Progenitor cell of endocrine pancreas (in vitro differentiated cells): ENCODE measurements around the gene CALN1. TPM values are rescaled to one million over a fixed set of nuclear protein-coding genes. Genes with fewer than 3 reads are reported as not detected.
A peak's percentile ranks its signal among the peaks of the same experiment; 100 is the strongest.

Experiments
- DNase-seq: peaks from one replicate; pipeline ENCODE4 v3.0.0; 2021; ENCODE audit warnings: low spot score; ENCODE audit not compliant: unreplicated experiment
- H3K27ac Mint-ChIP-seq: 2 replicates; pipeline ENCODE4 v1.8.0; 2021; ENCODE audit warnings: mild to moderate bottlenecking, moderate library complexity, mixed read lengths
- H3K27me3 Mint-ChIP-seq: 2 replicates; pipeline ENCODE4 v1.8.0; 2021; ENCODE audit warnings: mixed read lengths
- H3K36me3 Mint-ChIP-seq: 2 replicates; pipeline ENCODE4 v1.8.0; 2022; ENCODE audit warnings: mixed read lengths; ENCODE audit not compliant: insufficient read depth
- H3K4me1 Mint-ChIP-seq: 2 replicates; pipeline ENCODE4 v1.8.0; 2021; ENCODE audit warnings: low read depth, mixed read lengths
- H3K4me3 Mint-ChIP-seq: 2 replicates; pipeline ENCODE4 v1.8.0; 2021; ENCODE audit warnings: low read depth, mild to moderate bottlenecking, moderate library complexity, mixed read lengths
- H3K9me3 Mint-ChIP-seq: 2 replicates; pipeline ENCODE4 v1.8.0; 2021; ENCODE audit warnings: low read depth, mixed read lengths
- total RNA-seq: library from RNA; stranded (reverse); gene quantifications from 2 replicates; pipeline ENCODE4 v1.2.1, GENCODE V29; 2021
- TF ChIP-seq, protein P1 (sequence below): fragments of 200-600 bp; sonication (generic); IDR thresholded peaks from one replicate; pipeline ENCODE4 v1.5.0; 2021; ENCODE audit warnings: antibody characterized with exemption, mild to moderate bottlenecking; ENCODE audit not compliant: unreplicated experiment

The CALN1 gene
- total RNA-seq, 1 donor from 2014 or later = 0.79 TPM

DNA sequence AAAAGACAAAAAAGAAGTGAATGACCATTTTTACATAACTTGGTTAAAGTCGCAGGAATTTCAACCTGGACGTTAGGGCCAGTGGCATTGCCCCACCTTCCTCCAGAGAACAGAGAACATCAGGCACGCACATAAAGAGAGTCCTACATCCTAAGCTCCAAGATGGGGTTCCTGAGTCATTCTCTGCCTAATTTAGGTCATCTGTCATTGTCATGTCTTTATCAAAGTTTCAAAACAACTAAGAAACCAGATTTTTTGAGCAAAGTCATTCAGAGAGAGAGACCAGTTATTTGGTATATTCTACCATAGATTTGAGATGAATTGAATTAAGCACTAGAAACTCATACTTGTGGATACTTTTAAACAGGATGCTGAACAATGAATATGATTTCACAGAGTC lies 241.7 kb downstream of the CALN1 start:
- H3K4me3 Mint-ChIP-seq = no peak overlapping the region
- H3K36me3 Mint-ChIP-seq = no peaks in the 10 kb centered on the region
- TF ChIP-seq, protein P1, sequence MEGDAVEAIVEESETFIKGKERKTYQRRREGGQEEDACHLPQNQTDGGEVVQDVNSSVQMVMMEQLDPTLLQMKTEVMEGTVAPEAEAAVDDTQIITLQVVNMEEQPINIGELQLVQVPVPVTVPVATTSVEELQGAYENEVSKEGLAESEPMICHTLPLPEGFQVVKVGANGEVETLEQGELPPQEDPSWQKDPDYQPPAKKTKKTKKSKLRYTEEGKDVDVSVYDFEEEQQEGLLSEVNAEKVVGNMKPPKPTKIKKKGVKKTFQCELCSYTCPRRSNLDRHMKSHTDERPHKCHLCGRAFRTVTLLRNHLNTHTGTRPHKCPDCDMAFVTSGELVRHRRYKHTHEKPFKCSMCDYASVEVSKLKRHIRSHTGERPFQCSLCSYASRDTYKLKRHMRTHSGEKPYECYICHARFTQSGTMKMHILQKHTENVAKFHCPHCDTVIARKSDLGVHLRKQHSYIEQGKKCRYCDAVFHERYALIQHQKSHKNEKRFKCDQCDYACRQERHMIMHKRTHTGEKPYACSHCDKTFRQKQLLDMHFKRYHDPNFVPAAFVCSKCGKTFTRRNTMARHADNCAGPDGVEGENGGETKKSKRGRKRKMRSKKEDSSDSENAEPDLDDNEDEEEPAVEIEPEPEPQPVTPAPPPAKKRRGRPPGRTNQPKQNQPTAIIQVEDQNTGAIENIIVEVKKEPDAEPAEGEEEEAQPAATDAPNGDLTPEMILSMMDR = no peak
- no peak overlapping the region for H3K27ac Mint-ChIP-seq
- DNase-seq = no peak
- peaks cover 15% of the 10 kb centered on the region for H3K9me3 Mint-ChIP-seq
- no peaks in the 10 kb centered on the region for H3K4me1 Mint-ChIP-seq
- peaks cover 2% of the 10 kb centered on the region for H3K27me3 Mint-ChIP-seq

DNA sequence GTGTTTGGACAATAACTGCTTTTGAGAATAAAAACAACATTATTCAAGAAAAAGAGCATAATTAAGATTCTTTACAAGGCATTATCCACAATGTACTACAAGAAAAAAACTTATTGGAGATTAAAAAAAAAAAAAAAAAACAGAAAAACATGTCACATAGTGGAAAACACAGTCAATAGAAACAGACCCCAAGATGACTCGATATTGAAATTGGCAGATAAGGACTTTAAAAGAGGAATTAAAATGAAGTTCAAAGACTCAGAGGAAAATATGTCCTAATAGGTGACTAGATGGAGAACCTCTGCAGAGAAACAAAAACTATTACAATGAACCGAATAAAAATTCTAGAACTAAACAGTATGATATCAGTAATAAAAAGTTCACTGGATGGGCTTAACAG lies 248.9 kb downstream of the CALN1 start:
- no peak overlapping the region for H3K27ac Mint-ChIP-seq
- TF ChIP-seq, protein P1 = no peak
- H3K9me3 Mint-ChIP-seq = peaks cover 19% of the 10 kb centered on the region
- DNase-seq = no peak
- H3K36me3 Mint-ChIP-seq = no peaks in the 10 kb centered on the region
- no peaks in the 10 kb centered on the region for H3K4me1 Mint-ChIP-seq
- H3K4me3 Mint-ChIP-seq = no peak overlapping the region
- H3K27me3 Mint-ChIP-seq = peaks cover 6% of the 10 kb centered on the region

DNA sequence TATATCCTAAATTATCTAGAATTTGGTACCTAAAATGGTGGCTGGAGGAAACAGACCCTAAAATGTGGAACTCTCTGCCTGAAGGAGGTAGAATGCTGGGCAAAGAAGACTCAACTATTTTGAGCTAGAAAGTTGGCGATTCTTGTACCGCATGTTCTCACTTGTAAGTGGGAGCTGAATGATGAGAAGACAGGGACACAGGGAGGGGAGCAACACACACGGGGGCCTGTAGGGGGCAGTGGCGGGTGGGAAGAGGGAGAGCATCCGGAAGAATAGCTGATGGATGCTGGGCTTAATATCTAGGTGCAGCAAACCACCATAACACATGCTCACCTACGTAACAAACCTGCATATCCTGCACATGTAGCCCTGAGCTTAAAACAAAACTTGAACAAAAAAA lies 250.6 kb downstream of the CALN1 start:
- peaks cover 20% of the 10 kb centered on the region for H3K27me3 Mint-ChIP-seq
- H3K4me3 Mint-ChIP-seq = no peak overlapping the region
- TF ChIP-seq, protein P1 = peak; percentile 10
- no peaks in the 10 kb centered on the region for H3K36me3 Mint-ChIP-seq
- H3K4me1 Mint-ChIP-seq = no peaks in the 10 kb centered on the region
- peaks cover 19% of the 10 kb centered on the region for H3K9me3 Mint-ChIP-seq
- H3K27ac Mint-ChIP-seq = no peak overlapping the region
- no peak for DNase-seq

DNA sequence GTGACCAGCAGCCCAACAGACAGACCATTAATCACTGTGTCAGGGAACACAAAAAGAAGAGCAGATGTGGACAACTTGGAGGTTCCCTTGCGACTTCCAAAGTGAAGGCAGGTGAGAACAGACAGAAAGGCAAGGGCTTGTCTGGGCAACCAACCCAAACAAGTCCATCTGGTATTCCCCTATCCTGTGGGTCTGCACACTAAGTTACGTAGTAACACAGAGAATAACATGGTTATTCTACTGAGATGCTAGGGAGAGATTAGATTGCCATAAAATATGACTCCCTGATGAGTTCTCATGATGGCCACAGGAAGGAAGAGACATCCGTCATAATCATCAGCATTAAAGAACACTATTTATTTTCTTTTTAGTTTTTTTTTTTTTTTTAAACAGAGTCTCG lies 252.2 kb downstream of the CALN1 start:
- no peak overlapping the region for H3K4me3 Mint-ChIP-seq
- no peak for DNase-seq
- H3K27me3 Mint-ChIP-seq = peaks cover 33% of the 10 kb centered on the region
- H3K27ac Mint-ChIP-seq = no peak overlapping the region
- no peaks in the 10 kb centered on the region for H3K4me1 Mint-ChIP-seq
- TF ChIP-seq, protein P1 = no peak
- H3K36me3 Mint-ChIP-seq = no peaks in the 10 kb centered on the region
- peaks cover 19% of the 10 kb centered on the region for H3K9me3 Mint-ChIP-seq

DNA sequence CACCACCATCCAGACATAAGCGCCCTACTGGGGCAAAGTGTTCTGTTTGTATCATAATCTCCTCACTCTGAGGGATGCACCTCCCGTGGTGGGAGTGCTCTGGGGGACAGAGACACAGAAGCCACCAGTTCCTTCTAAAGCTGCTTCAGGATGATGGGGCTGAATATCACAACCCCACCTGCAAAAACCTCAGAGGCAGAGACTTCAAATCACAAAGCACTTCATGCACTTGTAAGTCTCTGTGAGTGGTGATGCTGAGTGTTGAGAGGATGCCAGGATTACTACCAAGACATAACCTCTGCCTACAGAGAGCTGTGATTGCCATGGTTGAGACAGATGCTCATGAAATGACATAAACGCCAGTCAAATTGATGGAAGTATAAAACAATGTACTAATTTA lies 255.5 kb downstream of the CALN1 start:
- H3K36me3 Mint-ChIP-seq = no peaks in the 10 kb centered on the region
- H3K4me3 Mint-ChIP-seq = no peak overlapping the region
- H3K27me3 Mint-ChIP-seq = peaks cover 44% of the 10 kb centered on the region
- TF ChIP-seq, protein P1 = no peak
- peaks cover 10% of the 10 kb centered on the region for H3K4me1 Mint-ChIP-seq
- H3K9me3 Mint-ChIP-seq = peaks cover 2% of the 10 kb centered on the region
- no peak for DNase-seq
- H3K27ac Mint-ChIP-seq = no peak overlapping the region

DNA sequence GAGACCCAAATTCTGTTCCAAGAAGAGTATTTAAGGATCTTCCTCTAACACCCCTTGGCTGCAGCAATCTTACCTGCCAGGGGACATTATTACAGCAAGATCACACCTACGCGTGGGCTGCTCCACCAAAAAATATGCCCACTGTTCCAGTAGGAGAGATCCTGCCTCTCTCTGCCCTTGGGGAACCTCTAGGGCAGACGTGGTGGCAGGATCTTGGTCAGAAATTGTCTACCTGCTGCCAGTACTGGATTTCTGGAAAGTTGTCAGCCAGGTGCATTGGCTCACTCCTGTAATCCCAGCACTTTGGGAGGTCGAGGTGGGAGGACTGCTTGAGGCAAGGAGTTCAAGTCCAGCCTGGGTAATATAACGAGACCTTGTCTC lies 259.0 kb downstream of the CALN1 start:
- Mint-ChIP-seq H3K4me1 (peaks cover 12% of the 10 kb centered on the region), H3K4me3 (no peak overlapping the region)
- no peak for DNase-seq

More for the DNA sequence above, 259.0 kb downstream of the CALN1 start:
- Mint-ChIP-seq H3K27ac (peak overlapping the region; percentile 64), H3K36me3 (peaks cover 2% of the 10 kb centered on the region), H3K9me3 (no peaks in the 10 kb centered on the region), H3K27me3 (peaks cover 63% of the 10 kb centered on the region)
- TF ChIP-seq, protein P1 = no peak
